ENCODE measurements around the gene WFS1. TPM values are rescaled to one million over a fixed set of nuclear protein-coding genes. Genes with fewer than 3 reads are reported as not detected.

Gene WFS1
- total RNA-seq, 2 experiments from 2014 or later, result 1.8 to 2.8 TPM

GRCh38 chr4:6349896-6350603 lies 80.4 kb downstream of the WFS1 start:
- ChIA-PET CTCF (interaction anchor here (1.0 kb wide), 1 partner anchor 19 kb away, joined by 3 read pairs; no protein-coding TSS in a partner anchor), POLR2A (no interaction called here)
- no peak for TF ChIP-seq CTCF (IDR thresholded peaks at IDR 0.05)
- no peak overlapping the region for H3K4me3 Mint-ChIP-seq
- intact Hi-C loops (cut with micrococcal nuclease), result no loop called here
- no peaks in the 10 kb centered on the region for H3K4me1 Mint-ChIP-seq (ENCODE audit: low read depth)
- peaks cover 7% of the 10 kb centered on the region for H3K27me3 Mint-ChIP-seq
- no peak overlapping the region for H3K27ac Mint-ChIP-seq
- H3K9me3 Mint-ChIP-seq, result no peaks in the 10 kb centered on the region
- H3K36me3 Mint-ChIP-seq (ENCODE audit: low read depth), result no peaks in the 10 kb centered on the region
- DNase-seq, result no peak
- no peak for ATAC-seq

GRCh38 chr4:6350646-6351045 lies 81.0 kb downstream of the WFS1 start:
- DNase-seq (no peak), ATAC-seq (no peak)
- Mint-ChIP-seq H3K27ac (no peak overlapping the region), H3K4me3 (no peak overlapping the region), H3K36me3 (ENCODE audit: low read depth) (no peaks in the 10 kb centered on the region), H3K9me3 (no peaks in the 10 kb centered on the region), H3K4me1 (ENCODE audit: low read depth) (no peaks in the 10 kb centered on the region), H3K27me3 (peaks cover 7% of the 10 kb centered on the region)
- TF ChIP-seq CTCF (IDR thresholded peaks at IDR 0.05), result no peak
- POLR2A ChIA-PET, result no interaction called here
- intact Hi-C loops (cut with micrococcal nuclease), result no loop called here
- CTCF ChIA-PET, result no interaction called here

- no peaks in the 10 kb centered on the region for H3K9me3 Mint-ChIP-seq
- peaks cover 7% of the 10 kb centered on the region for H3K27me3 Mint-ChIP-seq
- ATAC-seq (no peak), DNase-seq (no peak)
- no peak overlapping the region for H3K4me3 Mint-ChIP-seq
- intact Hi-C loops (cut with micrococcal nuclease), result no loop called here
- H3K4me1 Mint-ChIP-seq (ENCODE audit: low read depth), result no peaks in the 10 kb centered on the region
- no peak overlapping the region for H3K27ac Mint-ChIP-seq
- ChIA-PET POLR2A (interaction anchor here (0.6 kb wide), 1 partner anchor 106 kb away, joined by 3 read pairs; no protein-coding TSS in a partner anchor), CTCF (no interaction called here)
- H3K36me3 Mint-ChIP-seq (ENCODE audit: low read depth), result no peaks in the 10 kb centered on the region
- TF ChIP-seq CTCF (IDR thresholded peaks at IDR 0.05), result no peak
Measured at GRCh38 chr4:6351246-6352000, 81.8 kb downstream of the WFS1 start.

GRCh38 chr4:6352031-6352692 lies 82.5 kb downstream of the WFS1 start:
- Mint-ChIP-seq H3K4me1 (ENCODE audit: low read depth) (no peaks in the 10 kb centered on the region), H3K27ac (no peak overlapping the region), H3K36me3 (ENCODE audit: low read depth) (no peaks in the 10 kb centered on the region), H3K9me3 (no peaks in the 10 kb centered on the region), H3K4me3 (no peak overlapping the region), H3K27me3 (peaks cover 7% of the 10 kb centered on the region)
- ChIA-PET CTCF (no interaction called here), POLR2A (no interaction called here)
- TF ChIP-seq CTCF (IDR thresholded peaks at IDR 0.05), result no peak
- intact Hi-C loops (cut with micrococcal nuclease), result no loop called here
- ATAC-seq (no peak), DNase-seq (no peak)

Other genes with a start within 250 kb of the WFS1 start
- 1 to 10 TPM; 5.6 to 6.3 TPM for gene JAKMIP1, start 69.3 kb upstream of the WFS1 start, total RNA-seq
- not detected for gene PPP2R2C, start 202.8 kb downstream of the WFS1 start, total RNA-seq

Data from activated CD8-positive, alpha-beta T cell treated with anti-CD3 and anti-CD28 coated beads for 36 hours (primary cell).